Esophagus muscularis mucosa (tissue), 4 donors: ENCODE results near the gene CACNA1E. TPM values are rescaled to one million over a fixed set of nuclear protein-coding genes. Genes with fewer than 3 reads are reported as not detected.
"Not testable (repeated sequence)": the region's sequence is repeated elsewhere in the genome, so short reads cannot be mapped to it uniquely, and the experiment has no call there.

ENCODE experiments used
- DNase-seq: peaks from one replicate; pipeline ENCODE4 v3.0.0-alpha.2; 2017; ENCODE audit errors: extremely low spot score
- H3K27ac ChIP-seq, 4 donors: fragments of 200-600 bp; sonication (generic); replicated peaks in 1 of 4; 1 replicate in 3 of 4; 2 replicates in 1 of 4; pipeline ENCODE4 v1.5.1; 2016 to 2019; ENCODE audit warnings: mild to moderate bottlenecking in 1 of 4
- H3K27me3 ChIP-seq, 4 donors: fragments of 200-600 bp; sonication (generic); one replicate each; pipeline versions ENCODE4 v1.5.1 to v1.6.0; 2016 to 2019
- H3K36me3 ChIP-seq, 4 donors: fragments of 200-600 bp; sonication (generic); one replicate each; pipeline ENCODE4 v1.5.1; 2016 to 2019
- H3K4me1 ChIP-seq, 4 donors: fragments of 200-600 bp; sonication (generic); one replicate each; pipeline ENCODE4 v1.5.1; 2016 to 2019
- H3K4me3 ChIP-seq, 4 donors: fragments of 200-600 bp; sonication (generic); 1 replicate in 2 of 4; 2 replicates in 2 of 4; pipeline ENCODE4 v1.5.1; 2016 to 2019; ENCODE audit warnings: mild to moderate bottlenecking in 4 of 4, moderate library complexity in 1 of 4
- H3K9me3 ChIP-seq, 4 donors: fragments of 200-600 bp; sonication (generic); 1 replicate in 3 of 4; 2 replicates in 1 of 4; pipeline ENCODE4 v1.5.1; 2016 to 2019
- CTCF ChIP-seq, 3 experiments: fragments of 200-600 bp in 2 of 3; fragments of 450-650 bp in 1 of 3; sonication (generic) in 2 of 3; IDR thresholded peaks; one replicate each; pipeline ENCODE4 v1.5.1; 2017 to 2019; ENCODE audit warnings: antibody characterized with exemption in 3 of 3, mild to moderate bottlenecking in 2 of 3, moderate library complexity in 1 of 3
- EP300 ChIP-seq: sonication (generic); formaldehyde crosslinking; IDR thresholded peaks from one replicate; pipeline ENCODE4 v1.6.1; 2017; ENCODE audit warnings: antibody characterized with exemption
- POLR2A ChIP-seq: fragments of 450-650 bp; IDR thresholded peaks from one replicate; pipeline ENCODE4 v1.6.1; 2017; ENCODE audit warnings: antibody characterized with exemption, moderate library complexity, mild to moderate bottlenecking, low read depth
- POLR2AphosphoS5 ChIP-seq, 2 donors: sonication (generic); formaldehyde crosslinking; IDR thresholded peaks; one replicate each; pipeline ENCODE4 v1.6.1; 2017; ENCODE audit warnings: antibody characterized with exemption in 2 of 2
- WGBS: methylation state at CpG from one replicate; pipeline ENCODE4 v1.1.5; 2018; 5-methylcytosine and 5-hydroxymethylcytosine counted together
- intact Hi-C: fragments of 100-400 bp; cut with DNase I; formaldehyde crosslinking; loops from one replicate; pipeline ENCODE4 v1.15.1; 2023
- total RNA-seq, 4 donors: library from RNA; depleted of rRNA; stranded (reverse); fragments of >200 nt; gene quantifications; one replicate each; pipeline versions ENCODE4 v1.1.0 to v1.2.1, GENCODE V29; 2016

The CACNA1E gene
- total RNA-seq, 4 donors from 2014 or later = under 0.01 to 0.66 (median 0.25) TPM

- H3K9me3 ChIP-seq = peaks cover 0 to 17% (median 5%) of the 10 kb centered on the region in 4 donors
- WGBS = 93% methylated on average over 1 of the region's 1 CpG
- no peaks in the 10 kb centered on the region for H3K4me1 ChIP-seq
- H3K27me3 ChIP-seq = no peaks in the 10 kb centered on the region
- H3K27ac ChIP-seq = no peak overlapping the region
- H3K36me3 ChIP-seq = no peaks in the 10 kb centered on the region
- TF ChIP-seq CTCF (IDR thresholded peaks at IDR 0.05) (no peak), POLR2A (no peak), POLR2AphosphoS5 (IDR thresholded peaks at IDR 0.05) (no peak), EP300 (no peak)
- no peak overlapping the region for H3K4me3 ChIP-seq
- intact Hi-C loops = no loop called here
- DNase-seq = no peak
These were observed 41.9 kb downstream of the CACNA1E start for GRCh38 chr1:181525104-181525721.

- H3K4me3 ChIP-seq, intact Hi-C loops, H3K27me3 ChIP-seq, H3K36me3 ChIP-seq, H3K27ac ChIP-seq, H3K4me1 ChIP-seq: not testable (repeated sequence)
- DNase-seq = peak; percentile 8
- peaks cover 0 to 17% (median 5%) of the 10 kb centered on the region in 4 donors for H3K9me3 ChIP-seq
These were observed 44.9 kb downstream of the CACNA1E start for GRCh38 chr1:181528241-181528640.

GRCh38 chr1:181531441-181531840 lies 48.1 kb downstream of the CACNA1E start:
- WGBS = 98% methylated on average over 5 of the region's 5 CpGs
- Histone ChIP-seq H3K4me1 (no peaks in the 10 kb centered on the region), H3K9me3 (peaks cover 0 to 17% (median 5%) of the 10 kb centered on the region in 4 donors), H3K36me3 (no peaks in the 10 kb centered on the region), H3K27me3 (no peaks in the 10 kb centered on the region), H3K27ac (no peak overlapping the region), H3K4me3 (no peak overlapping the region)
- DNase-seq = peak; percentile 88
- intact Hi-C loops = no loop called here
- TF ChIP-seq CTCF (IDR thresholded peaks at IDR 0.05) (no peak), POLR2A (no peak), EP300 (no peak), POLR2AphosphoS5 (IDR thresholded peaks at IDR 0.05) (no peak)

- Histone ChIP-seq H3K9me3 (peaks cover 0 to 17% (median 5%) of the 10 kb centered on the region in 4 donors), H3K36me3 (no peaks in the 10 kb centered on the region), H3K27ac (no peak overlapping the region), H3K4me1 (no peaks in the 10 kb centered on the region), H3K27me3 (no peaks in the 10 kb centered on the region), H3K4me3 (no peak overlapping the region)
- 76% methylated on average over 3 of the region's 3 CpGs for WGBS
- intact Hi-C loops = no loop called here
- TF ChIP-seq EP300 = no peak
- no peak for TF ChIP-seq POLR2AphosphoS5 (IDR thresholded peaks at IDR 0.05)
- no peak for TF ChIP-seq CTCF (IDR thresholded peaks at IDR 0.05)
- TF ChIP-seq POLR2A = no peak
- DNase-seq = peak; percentile 50
These were observed 48.8 kb downstream of the CACNA1E start for GRCh38 chr1:181531951-181532600.

- Histone ChIP-seq H3K36me3 (no peaks in the 10 kb centered on the region), H3K9me3 (no peaks in the 10 kb centered on the region), H3K4me1 (peaks cover 0 to 4% (median 0%) of the 10 kb centered on the region in 4 donors), H3K27ac (no peak overlapping the region), H3K27me3 (no peaks in the 10 kb centered on the region), H3K4me3 (no peak overlapping the region)
- no peak for TF ChIP-seq POLR2A
- no peak for TF ChIP-seq CTCF (IDR thresholded peaks at IDR 0.05)
- no peak for TF ChIP-seq EP300
- no peak for TF ChIP-seq POLR2AphosphoS5 (IDR thresholded peaks at IDR 0.05)
- WGBS = 87% methylated on average over 2 of the region's 2 CpGs
- no peak for DNase-seq
- intact Hi-C loops = no loop called here
These were observed 55.5 kb downstream of the CACNA1E start for GRCh38 chr1:181538836-181539235.
